Body of pancreas (tissue), 4 donors: Measurements from ENCODE around the gene OTUB2.

Experiments used
- CTCF ChIP-seq, 7 experiments: fragments of 450-650 bp in 4 of 7; fragments of 200-600 bp in 3 of 7; sonication (generic) in 3 of 7; IDR thresholded peaks; one replicate each; pipeline ENCODE4 v1.5.1; 2016 to 2019; ENCODE audit warnings: antibody characterized with exemption in 7 of 7
- POLR2A ChIP-seq, 3 donors: fragments of 450-650 bp; IDR thresholded peaks; one replicate each; pipeline ENCODE4 v1.6.1; 2016; ENCODE audit warnings: antibody characterized with exemption in 3 of 3, mild to moderate bottlenecking in 2 of 3

GRCh38 chr14:93984987-93985410, 41.1 kb upstream of the OTUB2 start:
- TF ChIP-seq CTCF (IDR thresholded peaks at IDR 0.05) (peak in 5 of 7 experiments; percentile 15 to 56 (median 51)), POLR2A (IDR thresholded peaks at IDR 0.05) (no peak)
